Measurements from ENCODE around the gene PRKCA.

PRKCA gene

DNA sequence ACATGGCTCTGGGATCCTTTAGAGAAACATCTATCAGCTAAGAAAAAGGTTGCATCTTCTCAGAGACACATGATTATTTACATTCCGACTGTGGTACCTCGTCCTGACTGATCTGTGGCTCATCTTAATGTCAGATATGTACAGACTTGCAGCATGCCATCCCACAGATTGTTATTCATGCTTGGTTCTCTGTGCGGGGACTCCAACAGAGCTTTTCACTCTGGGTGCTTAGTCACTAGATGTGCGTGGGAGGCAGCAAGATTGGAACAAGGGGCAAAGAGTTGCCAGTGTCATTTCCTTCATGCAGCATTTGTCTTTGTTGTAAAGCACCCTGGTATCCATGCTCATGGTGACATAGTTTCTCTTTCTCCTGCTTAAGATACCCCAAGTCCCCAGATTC lies 353.4 kb downstream of the PRKCA start:
- H3K4me3 ChIP-seq (ENCODE audit: severe bottlenecking) = no peak overlapping the region
- DNase-seq (ENCODE audit: low spot score) = peak; percentile 76
- peaks cover 39% of the 10 kb centered on the region for H3K4me1 ChIP-seq (ENCODE audit: insufficient read depth, poor library complexity, severe bottlenecking)
- H3K27me3 ChIP-seq (ENCODE audit: insufficient read depth, poor library complexity, severe bottlenecking) = no peaks in the 10 kb centered on the region
- peak overlapping the region; percentile 6 for H3K27ac ChIP-seq (ENCODE audit: poor library complexity, severe bottlenecking)
- ATAC-seq (ENCODE audit: low read depth) = peak; percentile 91
- TF ChIP-seq, protein P1, sequence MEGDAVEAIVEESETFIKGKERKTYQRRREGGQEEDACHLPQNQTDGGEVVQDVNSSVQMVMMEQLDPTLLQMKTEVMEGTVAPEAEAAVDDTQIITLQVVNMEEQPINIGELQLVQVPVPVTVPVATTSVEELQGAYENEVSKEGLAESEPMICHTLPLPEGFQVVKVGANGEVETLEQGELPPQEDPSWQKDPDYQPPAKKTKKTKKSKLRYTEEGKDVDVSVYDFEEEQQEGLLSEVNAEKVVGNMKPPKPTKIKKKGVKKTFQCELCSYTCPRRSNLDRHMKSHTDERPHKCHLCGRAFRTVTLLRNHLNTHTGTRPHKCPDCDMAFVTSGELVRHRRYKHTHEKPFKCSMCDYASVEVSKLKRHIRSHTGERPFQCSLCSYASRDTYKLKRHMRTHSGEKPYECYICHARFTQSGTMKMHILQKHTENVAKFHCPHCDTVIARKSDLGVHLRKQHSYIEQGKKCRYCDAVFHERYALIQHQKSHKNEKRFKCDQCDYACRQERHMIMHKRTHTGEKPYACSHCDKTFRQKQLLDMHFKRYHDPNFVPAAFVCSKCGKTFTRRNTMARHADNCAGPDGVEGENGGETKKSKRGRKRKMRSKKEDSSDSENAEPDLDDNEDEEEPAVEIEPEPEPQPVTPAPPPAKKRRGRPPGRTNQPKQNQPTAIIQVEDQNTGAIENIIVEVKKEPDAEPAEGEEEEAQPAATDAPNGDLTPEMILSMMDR (IDR thresholded peaks at IDR 0.05; ENCODE audit: poor library complexity, severe bottlenecking) = no peak
- peaks cover 1% of the 10 kb centered on the region for H3K9me3 ChIP-seq (ENCODE audit: severe bottlenecking)
- H3K36me3 ChIP-seq (ENCODE audit: low read depth) = no peaks in the 10 kb centered on the region

DNA sequence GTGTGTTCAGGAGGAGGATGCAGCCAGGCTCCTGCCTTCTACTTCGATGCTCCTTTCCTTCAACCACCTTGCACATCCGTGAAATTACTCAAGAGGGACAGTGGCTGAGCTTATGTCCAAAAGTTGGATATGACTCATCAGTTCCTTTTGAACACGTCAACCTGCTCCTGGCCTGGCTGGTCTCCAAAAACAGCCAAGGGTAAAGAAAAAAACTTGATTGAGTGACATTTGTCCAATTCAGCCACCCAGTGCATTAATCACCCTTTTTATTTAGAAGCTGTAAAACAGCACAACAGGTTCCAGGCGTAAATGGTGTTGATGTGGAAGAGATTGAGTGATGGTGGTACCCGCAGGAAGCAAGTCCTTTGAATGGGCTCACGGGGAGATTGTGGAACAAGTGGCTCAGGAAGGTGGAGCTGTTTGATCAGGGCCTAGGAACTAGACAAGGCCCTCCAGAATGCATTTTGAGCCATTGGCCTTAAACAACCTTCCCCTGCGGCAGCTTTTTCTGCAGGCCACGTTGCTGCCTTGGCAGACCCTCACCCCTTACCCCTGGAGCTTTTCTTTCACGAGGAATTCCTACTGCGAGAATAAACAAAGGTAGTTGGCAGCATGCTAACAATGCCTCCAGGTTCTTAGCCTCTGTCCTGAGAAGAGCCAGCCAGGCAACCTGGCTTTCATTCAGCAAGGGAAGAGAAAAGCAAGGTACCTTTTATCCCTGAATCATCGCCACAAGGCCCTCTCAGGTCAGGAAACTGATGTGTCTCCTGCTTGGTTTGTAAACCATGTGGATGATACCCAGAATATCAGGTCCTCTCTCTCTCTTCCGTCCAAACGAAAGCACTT lies 359.2 kb downstream of the PRKCA start:
- DNase-seq (ENCODE audit: low spot score) = no peak
- peak; percentile 86 for ATAC-seq (ENCODE audit: low read depth)
- H3K27ac ChIP-seq (ENCODE audit: poor library complexity, severe bottlenecking) = peak overlapping the region; percentile 11
- H3K27me3 ChIP-seq (ENCODE audit: insufficient read depth, poor library complexity, severe bottlenecking) = no peaks in the 10 kb centered on the region
- peaks cover 1% of the 10 kb centered on the region for H3K9me3 ChIP-seq (ENCODE audit: severe bottlenecking)
- no peak overlapping the region for H3K4me3 ChIP-seq (ENCODE audit: severe bottlenecking)
- TF ChIP-seq, protein P1 (IDR thresholded peaks at IDR 0.05; ENCODE audit: poor library complexity, severe bottlenecking) = no peak
- H3K36me3 ChIP-seq (ENCODE audit: low read depth) = no peaks in the 10 kb centered on the region
- H3K4me1 ChIP-seq (ENCODE audit: insufficient read depth, poor library complexity, severe bottlenecking) = peaks cover 13% of the 10 kb centered on the region

DNA sequence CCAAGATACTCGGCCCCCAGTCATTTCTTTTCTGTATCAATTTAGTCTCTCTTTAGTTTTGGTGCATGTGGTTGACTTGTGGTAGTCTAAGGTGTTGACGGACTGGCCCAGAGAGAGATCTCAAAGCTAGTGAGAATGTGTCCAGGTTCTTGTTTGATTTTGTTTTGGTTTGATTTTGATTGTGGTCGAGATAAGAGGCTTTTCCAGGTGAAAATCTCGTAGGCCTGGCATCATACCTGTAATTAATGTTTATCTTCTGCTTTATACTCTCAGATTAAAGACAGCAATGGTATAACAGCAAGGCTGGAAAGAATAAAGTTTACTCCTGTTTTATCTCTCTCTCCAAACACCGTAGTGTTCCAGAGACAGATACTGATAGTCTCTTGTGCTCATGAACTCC lies 360.1 kb downstream of the PRKCA start:
- H3K36me3 ChIP-seq (ENCODE audit: low read depth) = no peaks in the 10 kb centered on the region
- H3K4me3 ChIP-seq (ENCODE audit: severe bottlenecking) = no peak overlapping the region
- H3K4me1 ChIP-seq (ENCODE audit: insufficient read depth, poor library complexity, severe bottlenecking) = peaks cover 13% of the 10 kb centered on the region
- peaks cover 1% of the 10 kb centered on the region for H3K9me3 ChIP-seq (ENCODE audit: severe bottlenecking)
- TF ChIP-seq, protein P1 (IDR thresholded peaks at IDR 0.05; ENCODE audit: poor library complexity, severe bottlenecking) = no peak
- no peak for DNase-seq (ENCODE audit: low spot score)
- H3K27ac ChIP-seq (ENCODE audit: poor library complexity, severe bottlenecking) = no peak overlapping the region
- ATAC-seq (ENCODE audit: low read depth) = no peak
- no peaks in the 10 kb centered on the region for H3K27me3 ChIP-seq (ENCODE audit: insufficient read depth, poor library complexity, severe bottlenecking)

DNA sequence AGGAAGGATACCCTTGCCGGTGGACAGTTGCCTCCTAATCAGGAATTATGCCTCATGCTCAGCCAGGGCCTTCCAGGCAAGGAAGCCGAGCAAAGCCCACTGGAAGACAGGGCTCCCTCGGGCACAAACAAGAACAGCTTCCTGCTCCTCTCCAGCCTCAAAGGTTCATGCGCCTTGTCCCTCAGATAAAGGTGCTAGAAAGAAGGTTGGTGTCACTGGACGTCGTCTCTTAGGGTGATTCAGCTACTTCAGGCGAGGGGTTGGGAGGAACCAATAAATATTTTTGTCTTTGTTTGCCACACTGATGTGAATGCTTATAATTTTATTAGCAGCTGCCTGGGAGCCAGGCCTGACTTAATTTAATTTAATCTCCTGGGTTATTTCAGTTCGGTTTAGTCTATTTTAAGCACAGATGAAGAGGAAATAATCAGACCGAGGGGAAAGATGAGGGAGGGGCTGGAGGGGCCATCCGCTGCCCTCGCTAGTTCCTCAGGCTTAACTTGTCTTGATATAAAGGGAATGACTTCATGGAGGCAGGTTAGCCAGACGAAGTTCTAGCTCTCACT lies 360.7 kb downstream of the PRKCA start:
- Histone ChIP-seq H3K4me3 (ENCODE audit: severe bottlenecking) (no peak overlapping the region), H3K4me1 (ENCODE audit: insufficient read depth, poor library complexity, severe bottlenecking) (peaks cover 13% of the 10 kb centered on the region), H3K27ac (ENCODE audit: poor library complexity, severe bottlenecking) (no peak overlapping the region), H3K36me3 (ENCODE audit: low read depth) (no peaks in the 10 kb centered on the region), H3K9me3 (ENCODE audit: severe bottlenecking) (no peaks in the 10 kb centered on the region), H3K27me3 (ENCODE audit: insufficient read depth, poor library complexity, severe bottlenecking) (no peaks in the 10 kb centered on the region)
- TF ChIP-seq, protein P1 (IDR thresholded peaks at IDR 0.05; ENCODE audit: poor library complexity, severe bottlenecking) = no peak
- DNase-seq (ENCODE audit: low spot score) (no peak), ATAC-seq (ENCODE audit: low read depth) (no peak)

DNA sequence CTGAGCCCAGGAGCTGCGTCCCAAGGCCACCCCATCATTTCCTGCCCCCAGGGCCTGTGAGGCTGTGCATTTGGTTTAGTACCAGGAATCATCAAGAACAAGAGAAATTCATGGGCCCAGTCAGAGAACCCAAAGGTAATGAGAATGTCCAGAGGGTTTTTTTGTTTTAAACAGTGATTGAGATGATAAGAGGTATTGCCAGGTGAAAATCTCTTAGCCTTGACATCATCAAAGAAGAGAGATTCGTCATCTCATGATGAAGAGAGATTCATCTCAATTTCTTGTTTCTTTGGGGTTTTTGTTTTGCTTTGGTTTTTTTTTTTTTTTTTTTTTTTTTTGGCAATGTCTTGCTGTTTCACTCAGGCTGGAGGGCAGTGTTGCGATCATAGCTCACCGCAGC lies 361.9 kb downstream of the PRKCA start:
- DNase-seq (ENCODE audit: low spot score) (no peak), ATAC-seq (ENCODE audit: low read depth) (no peak)
- H3K27ac ChIP-seq (ENCODE audit: poor library complexity, severe bottlenecking) = no peak overlapping the region
- H3K9me3 ChIP-seq (ENCODE audit: severe bottlenecking) = no peaks in the 10 kb centered on the region
- no peaks in the 10 kb centered on the region for H3K27me3 ChIP-seq (ENCODE audit: insufficient read depth, poor library complexity, severe bottlenecking)
- no peaks in the 10 kb centered on the region for H3K36me3 ChIP-seq (ENCODE audit: low read depth)
- no peak overlapping the region for H3K4me3 ChIP-seq (ENCODE audit: severe bottlenecking)
- TF ChIP-seq, protein P1 (IDR thresholded peaks at IDR 0.05; ENCODE audit: poor library complexity, severe bottlenecking) = no peak
- H3K4me1 ChIP-seq (ENCODE audit: insufficient read depth, poor library complexity, severe bottlenecking) = peaks cover 13% of the 10 kb centered on the region

Measured in RWPE2 (cell line).